HepG2 (cell line): Measurements from ENCODE around the gene CCNQ. TPM values are rescaled to one million over a fixed set of nuclear protein-coding genes. Genes with fewer than 3 reads are reported as not detected.

ENCODE experiments used
- ATF7-NPFF ChIP-seq: sonication (generic); formaldehyde crosslinking; IDR thresholded peaks from 2 replicates; pipeline ENCODE4 v1.8.1; 2023; ENCODE audit warnings: mild to moderate bottlenecking, low read depth, missing genetic modification reagents, moderate library complexity
- FLYWCH1 ChIP-seq: sonication (generic); formaldehyde crosslinking; IDR thresholded peaks from 2 replicates; pipeline ENCODE4 v1.8.1; 2023; ENCODE audit warnings: mild to moderate bottlenecking, missing genetic modification reagents
- GTF3A ChIP-seq: sonication (generic); formaldehyde crosslinking; conservative IDR thresholded peaks from 2 replicates; pipeline ENCODE4 v1.4.0; 2020; ENCODE audit warnings: mild to moderate bottlenecking, missing genetic modification reagents
- MAFG ChIP-seq: sonication (generic); formaldehyde crosslinking; IDR thresholded peaks from 2 replicates; pipeline ENCODE4 v1.5.1; 2020; ENCODE audit warnings: mild to moderate bottlenecking, missing genetic modification reagents
- RAD21 ChIP-seq: fragments of 450-650 bp; formaldehyde crosslinking; IDR thresholded peaks from 2 replicates; pipeline ENCODE4 v1.5.0; 2020; ENCODE audit warnings: mild to moderate bottlenecking
- SMAD1 ChIP-seq: sonication (generic); formaldehyde crosslinking; IDR thresholded peaks from 2 replicates; pipeline ENCODE4 v1.4.0; 2020; ENCODE audit warnings: missing genetic modification reagents, low read depth, mild to moderate bottlenecking, borderline replicate concordance
- SMARCE1 ChIP-seq: fragments of 450-650 bp; IDR thresholded peaks from 2 replicates; pipeline ENCODE4 v1.6.1; 2017; ENCODE audit warnings: borderline replicate concordance
- SRSF1 ChIP-seq: fragments of 200-400 bp; formaldehyde crosslinking; optimal IDR thresholded peaks from 2 replicates; pipeline ENCODE3; 2017; ENCODE audit warnings: mild to moderate bottlenecking, low read depth, low read length, moderate library complexity
- STAT5B ChIP-seq: sonication (generic); formaldehyde crosslinking; IDR thresholded peaks from 2 replicates; pipeline ENCODE4 v1.4.0; 2020; ENCODE audit warnings: missing genetic modification reagents
- U2AF2 ChIP-seq: fragments of 200-400 bp; formaldehyde crosslinking; IDR thresholded peaks from 2 replicates; pipeline ENCODE4 v1.6.1; 2017; ENCODE audit warnings: low read depth, mild to moderate bottlenecking, low read length
- ZNF136 ChIP-seq: sonication (generic); formaldehyde crosslinking; IDR thresholded peaks from 2 replicates; pipeline ENCODE4 v1.8.1; 2022; ENCODE audit warnings: low read depth, mild to moderate bottlenecking, moderate library complexity, missing genetic modification reagents
- ZNF670 ChIP-seq: sonication (generic); formaldehyde crosslinking; IDR thresholded peaks from 2 replicates; pipeline ENCODE4 v1.8.0; 2022; ENCODE audit warnings: mild to moderate bottlenecking, missing genetic modification reagents, borderline replicate concordance
- ZNF879 ChIP-seq: sonication (generic); formaldehyde crosslinking; IDR thresholded peaks from 2 replicates; pipeline ENCODE4 v1.8.1; 2023; ENCODE audit warnings: missing genetic modification reagents
- polyA plus RNA-seq, 8 experiments: library from polyadenylated mRNA; depleted of rRNA in 3 of 8; stranded (reverse) in 7 of 8; unstranded in 1 of 8; fragments of >200 nt; fragmentation: Illumina TruSeq in 4 of 8; extraction: Trizol in 4 of 8; gene quantifications; 2 replicates each; pipeline versions ENCODE4 v1.2.1 to v1.2.3, GENCODE V29; 2011 to 2016; ENCODE audit warnings: low read depth in 4 of 8, missing spikeins in 1 of 8, mixed read lengths in 1 of 8; ENCODE audit not compliant: insufficient read depth in 1 of 8
- total RNA-seq, 5 experiments: library from RNA; depleted of rRNA; stranded (reverse); fragments of >200 nt; fragmentation: Illumina TruSeq; extraction: Trizol; gene quantifications; 2 replicates each; pipeline ENCODE4 v1.2.3, GENCODE V29; 2016; ENCODE audit warnings: low read depth in 1 of 5
- TF ChIP-seq, protein P1 (sequence below): sonication (generic); formaldehyde crosslinking; IDR thresholded peaks from 2 replicates; pipeline ENCODE4 v1.4.0; 2020; ENCODE audit warnings: mild to moderate bottlenecking, low read depth, missing genetic modification reagents
- TF ChIP-seq, protein P2 (sequence below): sonication (generic); formaldehyde crosslinking; IDR thresholded peaks from 2 replicates; pipeline ENCODE4 v1.4.0; 2020; ENCODE audit warnings: missing genetic modification reagents
- TF ChIP-seq, protein P3 (sequence below): IDR thresholded peaks from 2 replicates; pipeline ENCODE4 v1.6.1; 2016; ENCODE audit warnings: missing genetic modification reagents, missing compliant biosample characterization
- TF ChIP-seq, protein P4 (sequence below): sonication (generic); formaldehyde crosslinking; IDR thresholded peaks from 2 replicates; pipeline ENCODE4 v1.4.0; 2020; ENCODE audit warnings: missing genetic modification reagents, mild to moderate bottlenecking, borderline replicate concordance
- TF ChIP-seq, protein P5 (sequence below): sonication (generic); formaldehyde crosslinking; IDR thresholded peaks from 2 replicates; pipeline ENCODE4 v1.5.1; 2020; ENCODE audit warnings: mild to moderate bottlenecking, missing genetic modification reagents, moderate library complexity
- TF ChIP-seq, protein P6 (sequence below): sonication (generic); formaldehyde crosslinking; IDR thresholded peaks from 2 replicates; pipeline ENCODE4 v1.5.0; 2020; ENCODE audit warnings: missing genetic modification reagents

CCNQ gene
- total and polyA plus RNA-seq, 2 of the 13 experiments (the other 11 are each of a cell fraction or from before 2014, with no cell fraction given): 15.0 to 25.5 TPM

DNA sequence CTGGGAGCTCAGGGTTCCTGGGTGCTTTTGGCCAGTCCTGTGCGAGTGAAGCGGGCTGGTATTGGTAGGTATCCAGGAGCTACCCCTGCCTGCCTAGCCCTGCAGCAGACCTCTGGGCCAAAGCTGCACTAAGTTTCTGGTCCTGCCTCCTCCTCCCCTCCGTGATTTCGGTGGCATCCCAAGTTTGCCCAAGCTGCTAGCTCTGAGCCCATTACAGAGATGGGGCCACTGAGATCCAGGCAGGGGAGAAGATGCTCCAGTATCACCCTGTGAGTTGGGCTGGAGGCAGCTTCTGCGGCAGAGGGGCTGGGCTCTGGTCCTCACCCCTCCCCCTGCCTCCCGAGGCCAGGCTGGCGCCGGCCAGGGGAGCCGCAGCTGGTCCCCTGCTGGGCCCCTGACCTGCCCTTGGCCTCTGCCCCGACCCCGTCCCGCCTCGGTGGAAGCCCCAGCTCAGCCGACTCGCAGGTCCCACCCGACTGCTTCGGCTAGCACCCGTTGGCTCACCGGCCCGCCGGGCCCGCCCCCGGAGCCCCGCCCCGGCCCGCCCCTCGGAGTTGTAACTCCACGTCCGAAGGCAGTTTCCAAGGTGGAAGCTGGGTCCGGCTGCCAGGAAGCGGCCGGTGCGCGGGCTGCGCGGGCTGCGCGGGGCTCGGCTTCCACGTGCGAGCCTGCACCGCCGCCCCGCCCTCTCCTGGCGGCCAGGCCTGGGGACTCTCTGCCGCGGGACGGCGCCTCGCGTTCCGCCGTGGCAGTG, 47.9 kb upstream of the CCNQ start, which contains the start of gene DUSP9 (continued):
- TF ChIP-seq FLYWCH1 (CRISPR knock-in tag) (no peak), U2AF2 (no peak), SMARCE1 (no peak), ZNF879 (CRISPR knock-in tag) (no peak), MAFG (CRISPR knock-in tag) (no peak), ZNF136 (CRISPR knock-in tag) (no peak), STAT5B (no peak), ATF7-NPFF (CRISPR knock-in tag) (no peak; the same call in 1 of the 2 replicates), SRSF1 (no peak), SMAD1 (CRISPR knock-in tag) (no peak), GTF3A (CRISPR knock-in tag) (no peak), ZNF670 (CRISPR knock-in tag) (0 out of 2 replicates have a peak, but pooled peaks have one; percentile 8), RAD21 (CRISPR knock-in tag) (no peak)
- TF ChIP-seq, protein P1, sequence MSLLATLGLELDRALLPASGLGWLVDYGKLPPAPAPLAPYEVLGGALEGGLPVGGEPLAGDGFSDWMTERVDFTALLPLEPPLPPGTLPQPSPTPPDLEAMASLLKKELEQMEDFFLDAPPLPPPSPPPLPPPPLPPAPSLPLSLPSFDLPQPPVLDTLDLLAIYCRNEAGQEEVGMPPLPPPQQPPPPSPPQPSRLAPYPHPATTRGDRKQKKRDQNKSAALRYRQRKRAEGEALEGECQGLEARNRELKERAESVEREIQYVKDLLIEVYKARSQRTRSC (CRISPR knock-in tag): no peak
- TF ChIP-seq, protein P2, sequence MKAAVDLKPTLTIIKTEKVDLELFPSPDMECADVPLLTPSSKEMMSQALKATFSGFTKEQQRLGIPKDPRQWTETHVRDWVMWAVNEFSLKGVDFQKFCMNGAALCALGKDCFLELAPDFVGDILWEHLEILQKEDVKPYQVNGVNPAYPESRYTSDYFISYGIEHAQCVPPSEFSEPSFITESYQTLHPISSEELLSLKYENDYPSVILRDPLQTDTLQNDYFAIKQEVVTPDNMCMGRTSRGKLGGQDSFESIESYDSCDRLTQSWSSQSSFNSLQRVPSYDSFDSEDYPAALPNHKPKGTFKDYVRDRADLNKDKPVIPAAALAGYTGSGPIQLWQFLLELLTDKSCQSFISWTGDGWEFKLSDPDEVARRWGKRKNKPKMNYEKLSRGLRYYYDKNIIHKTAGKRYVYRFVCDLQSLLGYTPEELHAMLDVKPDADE: no peak
- TF ChIP-seq, protein P3, sequence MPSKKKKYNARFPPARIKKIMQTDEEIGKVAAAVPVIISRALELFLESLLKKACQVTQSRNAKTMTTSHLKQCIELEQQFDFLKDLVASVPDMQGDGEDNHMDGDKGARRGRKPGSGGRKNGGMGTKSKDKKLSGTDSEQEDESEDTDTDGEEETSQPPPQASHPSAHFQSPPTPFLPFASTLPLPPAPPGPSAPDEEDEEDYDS (CRISPR knock-in tag): no peak; the same call in 1 of the 2 replicates
- TF ChIP-seq, protein P4, sequence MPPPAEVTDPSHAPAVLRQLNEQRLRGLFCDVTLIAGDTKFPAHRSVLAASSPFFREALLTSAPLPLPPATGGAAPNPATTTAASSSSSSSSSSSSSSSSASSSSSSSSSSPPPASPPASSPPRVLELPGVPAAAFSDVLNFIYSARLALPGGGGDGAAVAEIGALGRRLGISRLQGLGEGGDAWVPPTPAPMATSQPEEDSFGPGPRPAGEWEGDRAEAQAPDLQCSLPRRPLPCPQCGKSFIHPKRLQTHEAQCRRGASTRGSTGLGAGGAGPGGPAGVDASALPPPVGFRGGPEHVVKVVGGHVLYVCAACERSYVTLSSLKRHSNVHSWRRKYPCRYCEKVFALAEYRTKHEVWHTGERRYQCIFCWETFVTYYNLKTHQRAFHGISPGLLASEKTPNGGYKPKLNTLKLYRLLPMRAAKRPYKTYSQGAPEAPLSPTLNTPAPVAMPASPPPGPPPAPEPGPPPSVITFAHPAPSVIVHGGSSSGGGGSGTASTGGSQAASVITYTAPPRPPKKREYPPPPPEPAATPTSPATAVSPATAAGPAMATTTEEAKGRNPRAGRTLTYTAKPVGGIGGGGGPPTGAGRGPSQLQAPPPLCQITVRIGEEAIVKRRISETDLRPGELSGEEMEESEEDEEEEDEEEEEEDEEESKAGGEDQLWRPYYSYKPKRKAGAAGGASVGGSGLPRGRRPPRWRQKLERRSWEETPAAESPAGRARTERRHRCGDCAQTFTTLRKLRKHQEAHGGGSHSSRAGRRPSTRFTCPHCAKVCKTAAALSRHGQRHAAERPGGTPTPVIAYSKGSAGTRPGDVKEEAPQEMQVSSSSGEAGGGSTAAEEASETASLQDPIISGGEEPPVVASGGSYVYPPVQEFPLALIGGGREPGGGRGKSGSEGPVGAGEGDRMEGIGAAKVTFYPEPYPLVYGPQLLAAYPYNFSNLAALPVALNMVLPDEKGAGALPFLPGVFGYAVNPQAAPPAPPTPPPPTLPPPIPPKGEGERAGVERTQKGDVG (CRISPR knock-in tag): no peak
- TF ChIP-seq, protein P5, sequence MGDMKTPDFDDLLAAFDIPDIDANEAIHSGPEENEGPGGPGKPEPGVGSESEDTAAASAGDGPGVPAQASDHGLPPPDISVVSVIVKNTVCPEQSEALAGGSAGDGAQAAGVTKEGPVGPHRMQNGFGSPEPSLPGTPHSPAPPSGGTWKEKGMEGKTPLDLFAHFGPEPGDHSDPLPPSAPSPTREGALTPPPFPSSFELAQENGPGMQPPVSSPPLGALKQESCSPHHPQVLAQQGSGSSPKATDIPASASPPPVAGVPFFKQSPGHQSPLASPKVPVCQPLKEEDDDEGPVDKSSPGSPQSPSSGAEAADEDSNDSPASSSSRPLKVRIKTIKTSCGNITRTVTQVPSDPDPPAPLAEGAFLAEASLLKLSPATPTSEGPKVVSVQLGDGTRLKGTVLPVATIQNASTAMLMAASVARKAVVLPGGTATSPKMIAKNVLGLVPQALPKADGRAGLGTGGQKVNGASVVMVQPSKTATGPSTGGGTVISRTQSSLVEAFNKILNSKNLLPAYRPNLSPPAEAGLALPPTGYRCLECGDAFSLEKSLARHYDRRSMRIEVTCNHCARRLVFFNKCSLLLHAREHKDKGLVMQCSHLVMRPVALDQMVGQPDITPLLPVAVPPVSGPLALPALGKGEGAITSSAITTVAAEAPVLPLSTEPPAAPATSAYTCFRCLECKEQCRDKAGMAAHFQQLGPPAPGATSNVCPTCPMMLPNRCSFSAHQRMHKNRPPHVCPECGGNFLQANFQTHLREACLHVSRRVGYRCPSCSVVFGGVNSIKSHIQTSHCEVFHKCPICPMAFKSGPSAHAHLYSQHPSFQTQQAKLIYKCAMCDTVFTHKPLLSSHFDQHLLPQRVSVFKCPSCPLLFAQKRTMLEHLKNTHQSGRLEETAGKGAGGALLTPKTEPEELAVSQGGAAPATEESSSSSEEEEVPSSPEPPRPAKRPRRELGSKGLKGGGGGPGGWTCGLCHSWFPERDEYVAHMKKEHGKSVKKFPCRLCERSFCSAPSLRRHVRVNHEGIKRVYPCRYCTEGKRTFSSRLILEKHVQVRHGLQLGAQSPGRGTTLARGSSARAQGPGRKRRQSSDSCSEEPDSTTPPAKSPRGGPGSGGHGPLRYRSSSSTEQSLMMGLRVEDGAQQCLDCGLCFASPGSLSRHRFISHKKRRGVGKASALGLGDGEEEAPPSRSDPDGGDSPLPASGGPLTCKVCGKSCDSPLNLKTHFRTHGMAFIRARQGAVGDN (CRISPR knock-in tag): peak; percentile 72
- TF ChIP-seq, protein P6, sequence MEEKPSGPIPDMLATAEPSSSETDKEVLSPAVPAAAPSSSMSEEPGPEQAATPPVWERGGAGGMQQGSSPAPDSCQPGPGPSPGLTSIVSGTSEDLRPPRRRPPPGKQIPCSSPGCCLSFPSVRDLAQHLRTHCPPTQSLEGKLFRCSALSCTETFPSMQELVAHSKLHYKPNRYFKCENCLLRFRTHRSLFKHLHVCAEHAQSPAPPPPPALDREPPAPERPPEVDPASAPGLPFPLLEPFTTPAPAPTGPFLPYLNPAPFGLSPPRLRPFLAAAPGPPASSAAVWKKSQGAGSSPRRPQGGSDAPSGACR: no peak
